H1 (cell line): ENCODE results near the gene PRKN. TPM values are rescaled to one million over a fixed set of nuclear protein-coding genes. Genes with fewer than 3 reads are reported as not detected.

Experiments used
- CTCF ChIA-PET: fragments of 300-600 bp; sonication (Branson Sonifier 250); formaldehyde crosslinking; loops from one replicate; lab custom pipeline; 2021; ENCODE audit not compliant: partially characterized antibody; lab: Charles Lee
- POLR2A ChIA-PET: fragments of 300-600 bp; sonication (Branson Sonifier 250); formaldehyde crosslinking; loops from one replicate; lab custom pipeline; 2021; ENCODE audit warnings: inconsistent platforms; ENCODE audit not compliant: partially characterized antibody; lab: Charles Lee
- DNase-seq, 2 experiments: peaks; one replicate each; pipeline versions ENCODE4 v3.0.0 to v3.0.0-alpha.2; 2010 to 2022; ENCODE audit warnings: low spot score in 2 of 2, low read depth in 1 of 2, mixed read lengths in 1 of 2
- FAIRE-seq: peaks from 2 replicates; lab custom pipeline; 2011; peaks lifted over from hg19 to GRCh38; lab: Jason Lieb, UNC
- H2AFZ ChIP-seq: 2 replicates; pipeline ENCODE4 v1.8.1; 2012; ENCODE audit warnings: low read length, inconsistent platforms
- H2AK5ac ChIP-seq: 2 replicates; pipeline ENCODE4 v1.6.1; 2013; ENCODE audit warnings: low read depth, low read length
- H2BK120ac ChIP-seq: replicated peaks from 2 replicates; pipeline ENCODE3; 2013; ENCODE audit warnings: low read depth, low read length, inconsistent platforms
- H2BK12ac ChIP-seq: 2 replicates; pipeline ENCODE4 v1.6.1; 2013; ENCODE audit warnings: low read depth, low read length
- H2BK15ac ChIP-seq: 2 replicates; pipeline ENCODE4 v1.6.1; 2013; ENCODE audit warnings: low read length
- H2BK20ac ChIP-seq: 2 replicates; pipeline ENCODE4 v1.6.1; 2013; ENCODE audit warnings: low read length
- H2BK5ac ChIP-seq: 2 replicates; pipeline ENCODE4 v1.6.1; 2013; ENCODE audit warnings: low read depth, low read length
- H3K14ac ChIP-seq: 2 replicates; pipeline ENCODE4 v1.6.1; 2013; ENCODE audit warnings: inconsistent platforms; ENCODE audit not compliant: insufficient read length
- H3K18ac ChIP-seq: 2 replicates; pipeline ENCODE4 v1.6.1; 2013; ENCODE audit warnings: low read length; ENCODE audit errors: extremely low read depth
- H3K23ac ChIP-seq: 2 replicates; pipeline ENCODE4 v1.6.1; 2013; ENCODE audit warnings: inconsistent platforms; ENCODE audit not compliant: insufficient read length
- H3K23me2 ChIP-seq: 2 replicates; pipeline ENCODE4 v1.6.1; 2013; ENCODE audit warnings: low read depth, low read length
- H3K27ac ChIP-seq: 2 replicates; pipeline ENCODE4 v1.6.1; 2011; ENCODE audit warnings: low read depth, low read length, inconsistent platforms
- H3K27me3 ChIP-seq, 4 experiments: replicated peaks in 1 of 4; 1 replicate in 1 of 4; 2 replicates in 3 of 4; pipeline versions ENCODE4 v1.6.1 to v1.8.1; 2011 to 2013; ENCODE audit warnings: low read length in 3 of 4, mild to moderate bottlenecking in 3 of 4, inconsistent platforms in 2 of 4, mixed read lengths in 2 of 4, moderate library complexity in 1 of 4; ENCODE audit not compliant: control insufficient read depth in 3 of 4, insufficient read depth in 3 of 4; ENCODE audit errors: extremely low read depth in 1 of 4
- H3K36me3 ChIP-seq, 4 experiments: 2 replicates each; pipeline versions ENCODE4 v1.6.1 to v1.8.1; 2011 to 2013; ENCODE audit warnings: mild to moderate bottlenecking in 4 of 4, low read length in 3 of 4, moderate library complexity in 2 of 4, control low read depth in 1 of 4, inconsistent platforms in 1 of 4; ENCODE audit not compliant: insufficient read depth in 4 of 4, control insufficient read depth in 2 of 4
- H3K4ac ChIP-seq: replicated peaks from 2 replicates; pipeline ENCODE3; 2013; ENCODE audit warnings: low read length, low read depth, mixed read lengths, inconsistent platforms; ENCODE audit not compliant: insufficient read length
- H3K4me1 ChIP-seq, 4 experiments: replicated peaks in 1 of 4; 1 replicate in 1 of 4; 2 replicates in 3 of 4; pipeline versions ENCODE4 v1.6.1 to v1.8.1; 2011 to 2013; ENCODE audit warnings: low read length in 3 of 4, inconsistent platforms in 2 of 4, mixed read lengths in 1 of 4; ENCODE audit not compliant: insufficient read depth in 4 of 4, control insufficient read depth in 3 of 4
- H3K4me2 ChIP-seq, 2 experiments: 2 replicates each; pipeline versions ENCODE4 v1.6.1 to v1.8.1; 2011 to 2013; ENCODE audit warnings: low read depth in 2 of 2, low read length in 2 of 2, control low read depth in 1 of 2, inconsistent platforms in 1 of 2, mild to moderate bottlenecking in 1 of 2; ENCODE audit not compliant: insufficient read depth in 1 of 2
- H3K4me3 ChIP-seq, 4 experiments: fragments of 200-600, 300-600 bp in 1 of 4; sonication (generic), shearing (Covaris generic), sonication (Bioruptor Twin) in 1 of 4; 2 replicates each; pipeline versions ENCODE4 v1.5.1 to v1.8.1; 2011 to 2016; ENCODE audit warnings: low read length in 4 of 4, low read depth in 3 of 4, control low read depth in 2 of 4, inconsistent platforms in 2 of 4, mild to moderate bottlenecking in 2 of 4, mixed read lengths in 1 of 4, moderate library complexity in 1 of 4; ENCODE audit not compliant: insufficient read depth in 2 of 4; ENCODE audit errors: extremely low read depth in 1 of 4
- H3K56ac ChIP-seq: replicated peaks from 2 replicates; pipeline ENCODE3; 2013; ENCODE audit warnings: low read depth, mild to moderate bottlenecking, mixed read lengths, low read length, inconsistent platforms; ENCODE audit not compliant: insufficient read length
- H3K79me1 ChIP-seq: 2 replicates; pipeline ENCODE4 v1.6.1; 2013; ENCODE audit warnings: low read depth, low read length, control low read depth
- H3K79me2 ChIP-seq, 2 experiments: 2 replicates each; pipeline versions ENCODE4 v1.6.1 to v1.8.1; 2012 to 2013; ENCODE audit warnings: low read length in 2 of 2, mild to moderate bottlenecking in 2 of 2, inconsistent platforms in 1 of 2; ENCODE audit not compliant: insufficient read depth in 2 of 2, control insufficient read depth in 1 of 2
- H3K9ac ChIP-seq, 4 experiments: replicated peaks in 1 of 4; 1 replicate in 1 of 4; 2 replicates in 3 of 4; pipeline versions ENCODE4 v1.6.1 to v1.8.1; 2011 to 2013; ENCODE audit warnings: low read depth in 3 of 4, low read length in 3 of 4, control low read depth in 2 of 4, mild to moderate bottlenecking in 2 of 4, moderate library complexity in 2 of 4, inconsistent platforms in 1 of 4; ENCODE audit errors: extremely low read depth in 1 of 4
- H3K9me3 ChIP-seq, 2 experiments: 2 replicates each; pipeline versions ENCODE4 v1.6.1 to v1.8.1; 2012 to 2013; ENCODE audit warnings: mild to moderate bottlenecking in 2 of 2, moderate library complexity in 2 of 2, control low read depth in 1 of 2, inconsistent platforms in 1 of 2, low read depth in 1 of 2, low read length in 1 of 2, mixed read lengths in 1 of 2; ENCODE audit not compliant: insufficient read depth in 2 of 2
- H4K20me1 ChIP-seq, 2 experiments: replicated peaks in 1 of 2; 2 replicates each; pipeline versions ENCODE3 to v1.8.1; 2011 to 2013; ENCODE audit warnings: inconsistent platforms in 2 of 2, low read length in 2 of 2, mild to moderate bottlenecking in 1 of 2; ENCODE audit not compliant: insufficient read depth in 2 of 2, control insufficient read depth in 1 of 2
- H4K5ac ChIP-seq: 2 replicates; pipeline ENCODE4 v1.6.1; 2013; ENCODE audit warnings: low read length, low read depth, mixed read lengths, inconsistent platforms; ENCODE audit not compliant: insufficient read length
- H4K8ac ChIP-seq: 2 replicates; pipeline ENCODE4 v1.8.0; 2013; ENCODE audit warnings: mild to moderate bottlenecking, moderate library complexity, low read length, inconsistent platforms; ENCODE audit not compliant: insufficient read depth; ENCODE audit errors: extremely low read depth
- H4K91ac ChIP-seq: replicated peaks from 2 replicates; pipeline ENCODE3; 2013; ENCODE audit warnings: low read length, mixed read lengths, inconsistent platforms; ENCODE audit not compliant: insufficient read length
- CREB1 ChIP-seq: IDR thresholded peaks from 2 replicates; pipeline ENCODE4 v1.6.1; 2012; ENCODE audit warnings: inconsistent platforms
- CTCF ChIP-seq, 3 experiments: IDR thresholded peaks; 1 replicate in 2 of 3; 2 replicates in 1 of 3; pipeline versions ENCODE4 v1.5.1 to v1.6.1; 2011; ENCODE audit warnings: low read length in 3 of 3, mild to moderate bottlenecking in 3 of 3, inconsistent platforms in 2 of 3, low read depth in 1 of 3, moderate library complexity in 1 of 3; ENCODE audit not compliant: insufficient read depth in 1 of 3; ENCODE audit errors: control extremely low read depth in 1 of 3
- EZH2 ChIP-seq: fragments of 200-600 bp; sonication (generic); IDR thresholded peaks from 2 replicates; pipeline ENCODE4 v1.7.1; 2012; ENCODE audit warnings: low read depth, mild to moderate bottlenecking, moderate library complexity, low read length, inconsistent platforms; ENCODE audit not compliant: severe bottlenecking
- HDAC2 ChIP-seq, 2 experiments: fragments of 300-600 bp in 1 of 2; sonication (generic) in 1 of 2; IDR thresholded peaks; 2 replicates each; pipeline ENCODE4 v1.6.1; 2011 to 2012; ENCODE audit warnings: low read depth in 2 of 2, low read length in 2 of 2, mild to moderate bottlenecking in 2 of 2, moderate library complexity in 2 of 2, borderline replicate concordance in 1 of 2, inconsistent platforms in 1 of 2
- KDM1A ChIP-seq: fragments of 200-600, 300-600 bp; sonication (generic); IDR thresholded peaks from 2 replicates; pipeline ENCODE4 v1.7.1; 2016; ENCODE audit warnings: mild to moderate bottlenecking, low read length, borderline replicate concordance
- KDM4A ChIP-seq: IDR thresholded peaks from one replicate; pipeline ENCODE4 v1.7.1; 2012; ENCODE audit warnings: low read depth, mild to moderate bottlenecking, moderate library complexity, low read length, inconsistent platforms; ENCODE audit not compliant: severe bottlenecking
- MAX ChIP-seq: IDR thresholded peaks from 2 replicates; pipeline ENCODE4 v1.6.1; 2012; ENCODE audit warnings: inconsistent platforms
- NANOG ChIP-seq: IDR thresholded peaks from 2 replicates; pipeline ENCODE4 v1.6.1; 2011; ENCODE audit warnings: low read length, low read depth, mild to moderate bottlenecking, inconsistent platforms; ENCODE audit not compliant: insufficient read depth, poor library complexity, severe bottlenecking
- USF2 ChIP-seq: IDR thresholded peaks from 2 replicates; pipeline ENCODE4 v1.6.1; 2011; ENCODE audit warnings: low read length, improper control_type of control experiment
- WGBS, 2 experiments: shearing (Covaris generic) in 1 of 2; methylation state at CpG; one replicate each; pipeline versions ENCODE4 v1.1.6 to v1.1.7; 2013 to 2015; ENCODE audit warnings: low lambda C conversion rate in 2 of 2, mixed read lengths in 2 of 2, inconsistent platforms in 1 of 2, low coverage in 1 of 2, missing lambda C conversion rate in 1 of 2; ENCODE audit not compliant: insufficient replicate concordance in 2 of 2, insufficient coverage in 1 of 2, insufficient read length in 1 of 2; ENCODE audit errors: extremely low coverage in 1 of 2, missing lambda C conversion rate in 1 of 2; 5-methylcytosine and 5-hydroxymethylcytosine counted together
- polyA plus RNA-seq, 7 experiments: library from polyadenylated mRNA; depleted of rRNA in 3 of 7; stranded (reverse) in 5 of 7; unstranded in 2 of 7; fragments of >200 nt in 5 of 7; fragments of 200-250 nt in 2 of 7; gene quantifications; 1 replicate in 5 of 7; 2 replicates in 1 of 7; 4 replicates in 1 of 7; pipeline versions ENCODE4 v1.2.1 to v1.2.3, GENCODE V29; 2011 to 2013; ENCODE audit warnings: missing spikeins in 2 of 7, mixed read lengths in 2 of 7
- total RNA-seq: library from RNA; stranded (reverse); fragmentation: NEBNext Ultra II Directional; extraction: Animal tissue kit (Norgen Biotek cat#: 25700); gene quantifications from 2 replicates; pipeline ENCODE4 v1.2.1, GENCODE V29; 2021

The PRKN gene
- total and polyA plus RNA-seq, 2 of the 8 experiments (the other 6 are each of a cell fraction or from before 2014, with no cell fraction given) = 0.13 to 0.29 TPM

- Histone ChIP-seq H4K8ac (no peak overlapping the region), H3K79me1 (no peaks in the 10 kb centered on the region), H2BK20ac (no peak overlapping the region), H3K4me1 (no peaks in the 10 kb centered on the region; a peak in 1 of 7 replicates), H2BK12ac (no peak overlapping the region), H2AFZ (no peak overlapping the region; the same call in 1 of the 2 replicates), H3K9me3 (peaks cover 2 to 8% of the 10 kb centered on the region in 2 experiments; a peak in 2 of 4 replicates), H3K23ac (no peak overlapping the region), H3K14ac (no peak overlapping the region), H3K27ac (no peak overlapping the region), H3K4ac (no peak overlapping the region), H3K18ac (no peak overlapping the region), H2BK5ac (no peak overlapping the region), H3K79me2 (no peaks in the 10 kb centered on the region), H3K23me2 (peaks cover 10% of the 10 kb centered on the region; the same call in 1 of the 2 replicates), H3K9ac (no peak overlapping the region), H2BK15ac (no peak overlapping the region), H3K4me2 (no peak overlapping the region), H3K4me3 (no peak overlapping the region), H2BK120ac (no peak overlapping the region), H3K27me3 (no peaks in the 10 kb centered on the region), H4K91ac (no peak overlapping the region), H4K20me1 (no peaks in the 10 kb centered on the region), H3K56ac (no peak overlapping the region), H3K36me3 (no peaks in the 10 kb centered on the region), H4K5ac (no peak overlapping the region), H2AK5ac (no peak overlapping the region)
- FAIRE-seq = no peak
- WGBS, 2 experiments = 86% methylated on average over 7 of the region's 7 CpGs; no CpG with 5 or more reads in 1 of the 2 experiments
- ChIA-PET CTCF (interaction anchor here (2.0 kb wide), 1 partner anchor 9 kb away, joined by 7 read pairs; no protein-coding TSS in a partner anchor), POLR2A (no interaction called here)
- DNase-seq = no peak
- TF ChIP-seq NANOG (no peak), CREB1 (no peak), USF2 (no peak), MAX (no peak), KDM1A (no peak), EZH2 (no peak), CTCF (IDR thresholded peaks at IDR 0.05; ENCODE audit: control extremely low read depth in 1 of 3, insufficient read depth in 1 of 3, low read depth in 1 of 3, low read length in 3 of 3) (no peak), KDM4A (no peak), HDAC2 (IDR thresholded peaks at IDR 0.05; ENCODE audit: borderline replicate concordance in 1 of 2, low read depth in 2 of 2, low read length in 2 of 2) (no peak)
These were observed 1318.2 kb downstream of the PRKN start for GRCh38 chr6:161409353-161409752.
